HG03025 (cell line): ENCODE results near the gene AIP.

Experiments
- ATAC-seq: cut with Tn5 transposase; IDR thresholded peaks from one replicate; pipeline ENCODE4 v1.9.1; 2021; ENCODE audit warnings: mild to moderate bottlenecking, moderate library complexity; ENCODE audit not compliant: unreplicated experiment, low FRiP score

The AIP gene

DNA sequence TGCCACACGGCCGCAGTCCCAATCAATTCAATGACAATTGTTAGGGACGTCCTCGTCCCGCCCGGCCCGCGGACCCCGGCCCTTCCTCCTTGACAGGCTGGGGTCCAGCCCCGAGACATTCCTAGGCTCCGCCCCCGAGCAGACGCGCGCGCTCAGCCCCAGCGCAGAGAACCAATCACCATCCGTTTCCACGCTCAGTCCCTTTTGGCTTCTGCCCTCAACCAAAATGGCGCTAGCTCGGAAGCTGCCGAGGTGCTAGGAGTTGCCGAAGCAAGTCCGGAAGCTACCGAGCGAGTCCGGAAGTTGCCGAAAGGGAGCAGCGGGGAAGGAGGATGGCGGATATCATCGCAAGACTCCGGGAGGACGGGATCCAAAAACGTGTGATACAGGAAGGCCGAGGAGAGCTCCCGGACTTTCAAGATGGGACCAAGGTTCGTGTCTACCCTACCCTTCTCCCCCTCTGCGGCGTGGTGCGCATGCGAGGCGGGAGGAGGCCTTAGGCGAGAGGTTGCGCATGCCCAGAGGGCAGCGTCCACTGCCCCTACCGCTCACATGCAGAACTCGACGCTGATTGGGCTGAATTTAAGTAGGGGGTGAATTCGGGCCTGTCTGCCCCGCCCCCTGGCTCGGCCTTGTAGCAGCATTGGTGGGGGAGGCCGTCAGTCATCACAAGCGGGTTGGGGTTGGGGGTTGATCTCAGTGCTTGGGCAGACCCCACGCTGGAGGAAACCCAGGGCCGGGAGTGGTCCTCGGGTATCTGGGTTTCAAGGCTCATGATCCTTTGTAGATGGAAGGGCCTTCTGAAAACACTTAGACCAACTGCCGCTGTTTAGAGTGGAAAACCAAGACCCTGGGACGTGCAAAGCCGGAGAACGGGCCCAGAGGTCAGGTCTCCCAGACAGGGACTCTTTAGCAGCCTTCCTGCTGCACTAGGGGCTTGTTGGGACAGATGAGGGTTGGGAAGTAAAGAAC, at the start of gene AIP:
TSS of gene AIP (plus strand) at position 200 of the 972 bp plus-strand sequence. CDS start at position 333, 133 bp downstream.
- peak; percentile 67 for ATAC-seq

DNA sequence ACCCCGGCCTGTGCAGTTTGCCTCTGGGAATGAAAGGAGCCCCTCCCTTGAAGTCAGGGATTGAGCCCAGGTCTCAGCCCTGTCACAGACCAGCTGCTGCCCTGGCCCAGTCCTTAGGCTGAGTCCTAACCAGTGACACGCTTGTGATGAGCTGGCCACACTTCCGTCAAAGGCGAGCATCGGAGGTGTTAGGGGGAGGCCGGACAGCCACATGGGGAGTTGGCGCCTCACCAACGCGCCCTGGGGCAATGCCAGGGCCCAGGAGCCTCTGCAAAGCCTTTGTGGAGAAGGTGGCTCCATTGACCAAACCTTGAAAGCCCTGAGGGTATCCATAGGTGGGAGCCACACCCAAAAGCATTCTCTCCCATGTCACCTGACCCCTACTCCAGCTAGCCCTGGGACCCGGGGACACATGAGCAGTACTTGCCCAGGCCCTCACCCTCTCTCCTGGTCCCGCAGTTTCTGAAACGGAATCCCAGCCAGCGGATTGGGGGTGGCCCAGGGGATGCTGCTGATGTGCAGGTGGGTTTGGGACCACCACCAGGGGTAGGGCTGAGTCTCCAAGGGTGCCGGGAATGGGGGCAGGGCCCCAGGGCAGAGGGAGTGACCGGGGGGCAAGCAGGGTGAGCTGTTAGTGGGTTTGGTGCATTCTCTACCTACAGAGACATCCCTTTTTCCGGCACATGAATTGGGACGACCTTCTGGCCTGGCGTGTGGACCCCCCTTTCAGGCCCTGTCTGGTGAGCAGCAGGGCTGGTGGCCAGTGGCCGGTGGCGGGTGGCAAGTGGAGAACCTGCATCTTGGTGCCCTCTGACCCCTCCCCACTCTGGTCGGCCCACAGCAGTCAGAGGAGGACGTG, 49.1 kb upstream of the AIP start:
- no peak for ATAC-seq

DNA sequence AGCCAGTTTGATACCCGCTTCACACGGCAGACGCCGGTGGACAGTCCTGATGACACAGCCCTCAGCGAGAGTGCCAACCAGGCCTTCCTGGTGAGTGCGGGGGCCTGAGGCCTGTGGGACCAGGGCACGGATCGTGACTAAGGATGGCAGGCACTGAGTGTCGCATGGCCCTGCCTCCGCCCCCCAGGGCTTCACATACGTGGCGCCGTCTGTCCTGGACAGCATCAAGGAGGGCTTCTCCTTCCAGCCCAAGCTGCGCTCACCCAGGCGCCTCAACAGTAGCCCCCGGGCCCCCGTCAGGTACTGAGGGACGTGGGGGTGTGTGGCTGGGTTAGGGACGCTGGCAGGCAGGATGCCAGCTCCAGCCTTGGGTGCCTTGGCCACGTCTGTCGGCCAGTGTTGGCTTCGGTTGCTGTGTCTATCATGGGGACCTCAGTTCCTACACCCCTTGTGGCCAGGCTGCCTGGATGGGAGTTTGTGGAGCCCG, 48.4 kb upstream of the AIP start:
- ATAC-seq, result no peak

DNA sequence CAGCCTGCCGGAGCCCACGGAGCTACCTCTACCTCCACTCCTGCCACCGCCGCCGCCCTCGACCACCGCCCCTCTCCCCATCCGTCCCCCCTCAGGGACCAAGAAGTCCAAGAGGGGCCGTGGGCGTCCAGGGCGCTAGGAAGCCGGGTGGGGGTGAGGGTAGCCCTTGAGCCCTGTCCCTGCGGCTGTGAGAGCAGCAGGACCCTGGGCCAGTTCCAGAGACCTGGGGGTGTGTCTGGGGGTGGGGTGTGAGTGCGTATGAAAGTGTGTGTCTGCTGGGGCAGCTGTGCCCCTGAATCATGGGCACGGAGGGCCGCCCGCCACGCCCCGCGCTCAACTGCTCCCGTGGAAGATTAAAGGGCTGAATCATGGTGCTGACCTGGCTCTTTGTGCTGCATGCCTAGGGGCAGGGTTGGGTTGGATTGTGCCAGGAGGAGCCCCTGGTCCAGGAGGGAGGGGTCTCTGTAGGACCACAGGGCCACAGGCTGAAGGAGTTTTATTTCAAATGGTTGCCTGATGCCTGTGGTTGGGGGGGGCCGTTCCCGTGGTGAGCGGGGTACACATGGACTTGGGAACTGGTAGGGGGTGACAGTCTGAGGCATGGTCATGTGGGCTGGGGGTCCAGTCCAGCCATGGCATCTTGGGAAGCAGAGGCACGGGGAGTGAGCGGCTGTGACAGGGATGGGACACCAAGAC, 47.6 kb upstream of the AIP start:
- ATAC-seq, result no peak

DNA sequence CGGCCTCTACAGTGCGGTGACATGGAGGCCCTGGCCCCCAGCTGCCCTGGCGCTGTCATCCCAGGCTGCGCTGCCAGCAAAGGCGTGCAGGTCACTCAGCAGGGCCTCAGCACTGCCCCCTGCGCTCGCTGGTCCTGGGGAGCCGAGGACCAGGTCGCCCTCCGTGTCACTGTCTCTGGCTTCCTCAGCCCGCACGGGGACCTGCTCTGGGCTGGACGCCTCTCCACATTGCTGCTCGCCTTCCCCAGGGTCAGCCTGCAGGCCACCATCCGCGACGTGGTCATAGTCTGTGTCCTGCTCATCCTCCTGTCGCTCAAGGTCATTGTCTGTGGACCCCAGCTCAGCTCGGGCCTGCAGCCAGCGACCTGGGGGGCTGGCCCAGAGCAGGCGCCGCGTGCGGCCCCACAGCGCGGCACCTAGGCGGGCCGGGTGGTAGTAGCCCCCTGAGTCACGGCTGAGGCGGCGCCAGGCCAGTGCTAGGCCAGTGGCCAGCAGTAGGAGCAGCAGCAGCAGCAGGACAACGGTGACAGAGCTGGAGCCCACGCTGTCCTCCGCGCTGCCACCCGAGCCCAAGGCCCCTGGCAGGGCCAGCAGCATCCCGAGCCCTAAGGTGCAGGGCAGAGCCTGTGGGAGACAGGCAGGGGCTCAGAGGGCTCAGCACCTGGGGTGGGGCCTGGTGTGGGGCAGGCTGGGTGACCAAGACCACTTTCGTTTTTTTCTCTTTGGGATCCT, 46.9 kb upstream of the AIP start:
- no peak for ATAC-seq

DNA sequence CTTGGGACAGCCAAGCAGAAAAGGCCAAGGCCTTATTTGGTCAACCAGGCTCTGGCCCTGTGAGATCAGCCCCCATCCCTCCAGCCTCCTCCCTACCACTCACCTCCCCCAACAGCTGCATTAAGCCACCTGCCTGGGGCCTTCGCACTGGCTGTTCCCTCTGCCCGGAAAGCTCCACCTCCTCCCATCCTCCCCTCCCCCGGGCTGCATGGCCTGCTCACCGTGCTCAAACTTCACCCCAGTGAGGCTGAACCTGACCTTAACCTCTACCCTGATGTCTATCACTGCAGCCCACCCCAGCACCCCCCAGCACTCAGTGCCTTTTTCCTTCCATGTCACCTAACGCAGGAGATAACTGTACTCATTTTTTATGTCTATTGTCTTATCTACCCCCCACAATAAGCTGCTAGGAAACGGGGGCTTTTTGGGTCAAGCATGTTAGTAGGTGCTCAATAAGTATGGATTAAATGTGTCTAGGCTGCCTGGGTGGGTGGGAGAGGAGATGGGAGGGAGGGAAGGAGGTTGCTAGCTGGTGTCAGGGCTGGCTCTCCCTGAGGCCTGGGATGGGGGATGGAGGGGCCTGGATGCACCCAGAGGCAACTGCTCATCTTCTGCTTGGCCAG, 46.3 kb upstream of the AIP start:
- no peak for ATAC-seq

DNA sequence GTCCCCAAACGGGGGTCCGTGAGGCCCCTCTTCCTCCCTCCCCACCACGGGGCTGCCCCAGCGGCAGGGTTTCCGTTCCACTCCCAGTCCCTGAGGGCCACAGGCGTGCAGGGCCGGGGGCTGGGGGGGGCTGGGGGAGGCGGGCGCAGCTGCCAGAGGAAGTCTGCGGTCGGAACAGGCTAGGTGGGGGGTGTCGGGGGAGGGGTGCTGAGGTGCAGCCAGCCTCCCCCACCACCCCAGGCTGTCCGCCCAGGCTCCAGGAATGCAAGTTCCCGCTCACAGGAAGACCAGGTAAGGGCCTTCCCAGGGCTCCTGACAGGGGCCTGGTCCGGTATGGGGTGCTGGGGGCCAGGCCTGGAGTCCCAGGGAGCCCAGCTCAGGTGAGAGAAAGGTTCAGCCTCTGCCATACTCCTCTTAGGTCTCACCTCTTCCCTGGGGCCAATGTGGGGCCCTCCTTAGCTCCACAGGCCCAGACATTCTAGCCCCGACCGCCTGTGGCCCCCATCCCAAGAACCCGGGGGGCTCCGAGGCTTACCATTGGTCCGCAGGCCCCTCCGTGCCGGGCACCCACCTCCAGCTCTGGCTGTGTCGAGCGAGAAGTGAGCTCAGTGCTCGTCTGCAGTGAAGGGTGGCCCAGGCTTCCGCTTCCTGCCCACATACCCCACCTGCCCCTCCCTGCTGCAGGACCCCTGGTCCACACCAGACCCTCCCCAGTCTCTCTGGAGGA, 45.6 kb upstream of the AIP start, which contains the start of gene PTPRCAP:
TSS of gene PTPRCAP (minus strand) at position 601 of the 727 bp plus-strand sequence. CDS start at position 538, 63 bp downstream.
- no peak for ATAC-seq

DNA sequence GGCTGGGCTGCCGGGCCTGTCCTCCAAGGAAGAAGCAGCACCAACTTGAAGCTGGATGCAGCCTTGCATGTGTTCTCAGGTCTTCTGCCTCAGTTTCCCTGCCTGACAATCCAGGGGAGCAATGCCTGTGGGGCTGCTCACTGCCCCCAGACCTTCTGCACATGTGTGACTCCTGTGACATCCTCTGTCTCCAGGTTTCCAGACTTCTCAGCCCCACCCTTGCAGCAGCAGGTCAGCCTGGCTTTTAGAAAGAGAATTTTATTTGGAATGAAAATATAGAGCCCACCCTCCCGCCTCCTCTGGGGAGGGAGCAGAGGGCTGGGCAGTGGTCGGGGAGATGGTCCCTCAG, 45.0 kb upstream of the AIP start:
- no peak for ATAC-seq

DNA sequence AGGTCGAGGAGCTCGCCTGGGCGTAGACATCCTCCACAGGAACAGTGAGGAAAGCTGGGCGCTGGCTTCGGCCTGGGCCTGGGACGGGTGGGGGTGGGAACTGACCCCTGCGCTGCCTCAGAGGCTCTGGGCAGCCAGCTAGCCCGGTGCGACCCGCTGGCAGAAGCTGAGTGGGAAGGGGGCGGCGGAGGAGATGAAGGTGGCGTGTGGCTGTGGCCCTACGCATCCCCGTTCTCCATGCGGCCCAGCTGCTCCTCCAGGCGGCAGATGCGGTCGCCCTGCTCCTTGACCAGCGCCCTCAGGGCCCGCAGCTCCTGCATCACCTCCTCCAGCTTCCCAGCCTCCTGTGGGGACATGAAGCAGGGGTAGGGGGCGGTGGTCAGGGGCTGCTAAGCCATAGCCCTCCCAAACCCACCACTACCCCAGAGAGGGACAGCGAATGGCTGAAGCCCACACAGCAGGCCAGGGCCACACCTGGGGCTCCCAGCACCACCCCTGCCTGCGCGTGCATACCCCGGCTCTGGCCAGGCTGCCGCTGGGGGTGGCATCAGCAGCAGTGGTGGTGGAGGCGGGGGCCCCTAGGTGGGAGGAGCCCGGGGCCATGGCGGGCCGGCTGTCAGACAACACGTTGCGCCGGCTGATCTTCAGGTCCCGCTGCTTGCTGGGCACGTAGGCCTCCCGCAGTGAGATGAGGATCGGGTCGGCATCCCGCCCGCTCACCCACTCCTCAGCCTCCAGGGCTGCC, 44.5 kb upstream of the AIP start:
- ATAC-seq, result no peak

DNA sequence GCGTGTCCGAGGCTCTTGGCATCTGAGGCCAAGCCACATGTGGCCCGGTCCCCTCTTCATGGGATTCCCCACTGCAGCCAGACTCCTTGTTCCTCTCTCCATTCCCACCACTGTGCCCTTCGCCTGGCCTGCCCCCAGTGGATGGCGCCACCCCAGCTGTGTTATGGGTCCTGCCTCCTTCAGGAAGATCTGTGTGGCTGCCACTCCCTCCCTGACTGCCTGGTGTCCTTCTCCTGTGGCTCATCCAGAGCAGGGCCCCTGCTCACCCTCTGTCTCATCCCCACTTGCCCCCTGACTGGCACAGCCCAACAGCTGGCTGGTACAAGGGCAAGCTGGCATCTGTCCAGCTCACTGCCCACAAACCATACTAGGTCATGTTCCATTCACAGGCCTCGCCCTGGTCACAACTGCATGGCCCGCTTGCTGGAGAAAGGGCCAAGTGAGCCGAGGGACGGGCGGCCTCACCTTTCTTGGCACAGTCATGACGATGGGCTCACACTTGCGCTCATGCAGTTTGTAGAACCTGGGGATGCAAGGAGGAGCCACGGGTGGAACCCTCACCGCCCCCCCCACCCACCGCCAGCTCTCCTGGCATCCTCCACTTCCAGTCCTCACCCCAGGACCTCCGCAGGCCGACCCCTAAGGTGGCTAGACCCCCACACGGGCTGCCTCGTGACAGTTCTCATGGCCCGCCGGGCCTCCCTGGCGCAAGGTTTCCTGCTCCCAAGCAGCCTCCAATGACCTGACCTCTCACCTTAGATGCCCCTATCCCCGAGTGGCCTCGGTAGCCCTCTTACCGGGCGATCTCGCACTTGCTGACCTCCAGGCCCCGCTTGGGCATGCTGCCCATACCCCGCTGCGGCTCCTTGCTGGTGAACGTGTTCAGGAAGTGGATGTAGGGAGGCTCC, 43.3 kb upstream of the AIP start:
- ATAC-seq, result no peak

DNA sequence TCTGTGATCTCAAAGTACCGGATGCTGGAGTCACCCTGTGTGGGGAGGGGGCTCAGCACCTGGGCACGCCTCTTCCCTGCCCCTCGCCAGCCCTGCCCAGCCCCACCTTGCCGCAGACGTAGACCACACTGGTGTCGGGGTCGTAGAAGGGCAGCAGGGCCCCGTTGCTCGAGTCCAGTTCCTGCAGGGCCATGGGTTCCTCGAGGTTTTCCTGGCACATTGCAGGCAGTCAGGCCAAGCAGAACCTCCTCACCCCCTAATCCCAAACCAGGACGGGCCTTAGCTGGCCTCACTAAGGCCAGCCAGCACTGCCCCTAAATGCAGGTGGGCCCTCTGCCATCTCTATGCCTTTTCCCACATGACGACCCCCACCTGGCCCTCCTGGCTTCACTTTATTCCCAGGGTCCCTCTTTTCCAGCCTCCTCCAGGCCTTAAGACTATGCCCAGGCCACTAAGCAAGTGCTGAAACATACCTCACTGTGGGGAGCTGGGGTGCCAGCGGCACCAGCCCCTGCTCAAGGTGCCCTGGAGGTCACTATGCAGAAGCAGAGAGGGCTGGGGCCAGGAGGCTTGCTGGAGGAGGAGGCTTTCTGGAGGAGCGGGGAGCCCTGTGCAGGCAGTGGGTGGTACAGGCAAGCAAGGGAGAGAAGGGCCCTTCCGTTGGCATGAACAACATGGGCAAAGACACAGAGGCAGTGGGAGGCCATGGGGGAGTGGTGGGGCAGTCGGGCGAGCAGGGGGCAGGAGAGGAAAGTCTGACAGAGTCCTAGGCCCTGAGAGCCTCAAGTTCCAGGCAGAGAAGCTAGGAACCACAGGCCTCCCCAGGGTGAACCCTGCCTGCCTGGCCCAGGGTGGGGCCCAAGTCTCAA, 42.4 kb upstream of the AIP start:
- ATAC-seq, result no peak

DNA sequence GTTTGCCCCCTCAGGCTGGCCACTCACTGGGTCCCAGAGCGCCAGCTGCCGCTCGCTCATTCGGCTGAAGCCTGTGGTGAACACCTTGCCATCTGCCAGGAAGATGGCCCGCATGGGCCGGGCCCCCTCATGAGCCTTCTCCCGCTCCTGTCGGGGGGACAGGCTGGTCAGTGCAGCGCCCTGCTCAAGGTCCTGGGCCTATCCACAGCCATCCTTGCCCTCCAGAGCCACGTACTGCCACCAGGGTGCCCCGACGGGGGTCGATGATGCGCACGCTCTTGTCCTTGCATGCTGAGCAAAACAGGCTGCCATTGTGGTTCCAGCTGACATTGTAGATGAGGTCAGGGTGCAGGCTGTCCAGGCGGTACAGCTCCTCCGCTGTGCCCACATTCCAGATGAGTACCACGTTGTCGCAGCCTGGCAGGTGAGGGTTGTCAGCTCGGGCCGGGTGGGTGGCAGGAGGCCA, 41.7 kb upstream of the AIP start:
- no peak for ATAC-seq

DNA sequence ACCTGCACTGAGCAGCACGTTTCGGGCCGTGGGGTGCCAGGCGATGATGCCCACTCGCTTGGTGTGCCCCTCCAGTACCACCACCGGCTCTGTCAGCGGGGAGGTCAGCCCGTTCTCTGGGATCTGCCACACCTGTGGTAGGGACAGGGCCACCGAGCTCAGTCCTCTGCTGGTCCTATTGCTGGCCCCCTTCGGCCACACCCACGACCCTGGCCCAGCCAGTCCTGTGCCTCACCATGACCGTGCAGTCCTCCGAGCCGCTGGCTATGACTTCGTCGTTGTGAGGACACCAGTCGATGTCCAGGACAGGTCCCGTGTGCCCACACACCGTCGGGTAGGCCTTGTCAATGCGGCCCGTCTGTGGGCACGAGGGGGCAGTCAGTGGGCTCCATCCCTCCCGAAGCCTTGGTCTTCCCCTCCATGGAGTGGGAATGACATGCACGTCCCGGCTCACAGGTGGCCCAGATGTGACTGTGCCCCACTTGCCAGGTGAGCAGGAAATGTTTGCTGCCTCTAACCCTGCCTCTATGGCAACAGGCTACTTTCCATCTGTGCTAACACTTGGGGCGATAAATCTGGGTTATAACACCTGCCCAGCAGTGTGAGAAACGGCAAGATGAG, 41.0 kb upstream of the AIP start:
- no peak for ATAC-seq

DNA sequence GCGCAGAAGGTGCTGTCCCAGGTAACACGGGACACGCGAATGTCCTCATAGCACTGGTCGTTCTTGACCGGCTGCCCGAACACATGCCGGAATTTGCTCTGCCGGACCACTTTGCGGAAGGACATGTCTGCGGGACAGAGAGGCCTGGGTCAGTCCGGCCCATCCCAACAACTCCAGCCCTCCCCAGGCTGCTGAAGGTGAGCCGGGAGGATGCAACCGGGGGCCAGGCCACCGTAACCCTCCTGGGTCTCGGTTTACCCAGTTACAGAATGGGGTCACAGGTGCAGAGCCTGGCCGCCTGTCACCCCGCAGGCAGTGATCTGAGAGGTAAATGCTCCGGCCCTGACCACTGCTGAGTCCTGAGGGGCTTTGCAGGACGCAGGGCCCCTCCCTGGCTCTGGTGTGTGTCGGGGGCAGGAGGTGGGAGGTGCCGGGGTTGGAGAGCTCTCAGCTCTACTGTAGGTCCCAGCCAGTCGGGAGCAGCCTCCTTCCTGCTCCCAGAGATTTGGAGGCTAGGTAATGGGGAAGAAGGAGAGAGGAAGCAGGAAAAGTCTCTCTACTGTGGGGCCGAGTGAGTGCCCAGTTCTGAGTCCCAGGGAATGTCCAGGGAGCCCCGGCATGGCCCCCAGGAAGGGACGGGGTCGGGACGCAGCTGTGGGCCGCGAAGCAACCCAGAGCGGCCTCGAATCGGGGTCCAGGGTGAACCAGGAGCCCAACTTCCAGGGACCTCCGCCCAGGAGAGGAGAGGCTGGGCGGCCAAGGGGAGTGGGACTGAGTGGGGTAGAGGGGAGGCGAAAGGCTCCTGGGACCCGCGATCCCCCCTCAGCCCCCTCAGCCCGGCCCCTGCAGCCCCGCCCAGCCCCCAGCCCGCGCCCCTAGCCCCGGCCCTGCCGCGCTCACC, 40.1 kb upstream of the AIP start:
- no peak for ATAC-seq

DNA sequence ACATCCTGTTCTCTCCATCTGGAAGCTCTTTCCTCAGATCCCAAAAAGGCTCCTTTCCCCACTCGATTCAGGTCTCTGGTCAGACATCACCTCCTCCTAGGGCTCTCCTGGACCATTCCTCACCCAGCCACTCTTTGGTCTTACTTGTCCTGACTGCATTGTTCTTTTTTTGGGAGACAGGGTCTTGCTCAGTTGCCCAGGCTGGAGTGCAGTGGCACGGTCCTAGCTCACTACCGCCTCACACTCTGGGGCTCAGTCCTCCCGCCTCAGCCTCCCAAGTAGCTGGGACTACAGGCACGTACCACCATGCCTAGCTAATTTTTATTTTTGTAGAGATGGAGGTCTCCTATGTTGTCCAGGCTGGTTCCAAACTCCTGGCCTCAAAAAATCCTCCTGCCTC, 37.3 kb upstream of the AIP start:
- no peak for ATAC-seq
